Measurements from ENCODE around the gene FCRL1. TPM values are rescaled to one million over a fixed set of nuclear protein-coding genes. Genes with fewer than 3 reads are reported as not detected.

FCRL1 gene
- total RNA-seq, 1 experiment from 2014 or later: not detected

DNA sequence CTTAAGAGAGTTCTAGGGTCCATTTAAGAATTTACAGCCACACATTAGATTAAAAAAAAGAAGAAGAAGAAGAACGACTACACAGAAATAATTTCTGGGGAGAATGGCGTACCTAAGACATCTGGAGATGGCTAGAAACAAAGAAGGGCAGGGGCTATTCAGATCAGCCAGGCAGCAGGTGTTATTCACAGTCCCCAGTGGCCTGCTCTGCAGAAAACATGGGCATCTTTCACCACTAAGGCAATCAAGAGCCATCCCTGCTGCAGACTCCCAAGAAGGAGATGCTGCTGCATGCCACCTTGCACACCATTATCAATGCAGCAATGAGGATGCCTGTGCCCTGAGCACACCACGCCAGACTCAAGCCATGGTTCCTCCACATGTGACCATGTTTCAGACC lies 35.1 kb downstream of the FCRL1 start:
- peak overlapping the region; percentile 60 for H2BK5ac ChIP-seq (ENCODE audit: insufficient read length, low read length)
- H3T11ph ChIP-seq (ENCODE audit: low read length): no peak overlapping the region
- no peaks in the 10 kb centered on the region for H3K9me3 ChIP-seq (ENCODE audit: control insufficient read depth, low read depth, low read length)
- no peak overlapping the region for H2AFZ ChIP-seq (ENCODE audit: low read length)
- Mint-ChIP-seq H3K27ac (no peak overlapping the region), H3K4me3 (no peak overlapping the region), H3K4me1 (peaks cover under 1 to 3% of the 10 kb centered on the region in 2 experiments), H3K36me3 (ENCODE audit: insufficient read depth in 1 of 3, low read depth in 3 of 3) (no peaks in the 10 kb centered on the region; a peak in 1 of 7 replicates), H3K27me3 (ENCODE audit: low read depth) (no peaks in the 10 kb centered on the region), H3K9me3 (no peaks in the 10 kb centered on the region)
- H3K14ac ChIP-seq (ENCODE audit: insufficient read depth, low read length): no peak overlapping the region
- H3K18ac ChIP-seq (ENCODE audit: insufficient read length, low read depth, low read length): no peak overlapping the region
- H3K4me1 ChIP-seq (ENCODE audit: insufficient read depth, low read length): no peaks in the 10 kb centered on the region
- no CpG with 5 or more reads among the region's 3 CpGs for WGBS (ENCODE audit: extremely low coverage, insufficient read length, low lambda C conversion rate)
- no peaks in the 10 kb centered on the region for H4K20me1 ChIP-seq (ENCODE audit: control insufficient read depth, insufficient read depth, insufficient read length)
- H3K27me3 ChIP-seq (ENCODE audit: insufficient read depth, low read length): no peaks in the 10 kb centered on the region
- H3K4me2 ChIP-seq (ENCODE audit: insufficient read depth, insufficient read length, low read length): no peak overlapping the region
- H2BK12ac ChIP-seq (ENCODE audit: insufficient read length, low read depth, low read length): no peak overlapping the region
- no peaks in the 10 kb centered on the region for H3K79me1 ChIP-seq (ENCODE audit: insufficient read depth, low read depth, low read length, poor library complexity, severe bottlenecking)
- no peak for DNase-seq
- H3K23me2 ChIP-seq (ENCODE audit: insufficient read length, low read depth, low read length, poor library complexity, severe bottlenecking): no peaks in the 10 kb centered on the region
- no peak overlapping the region for H4K91ac ChIP-seq (ENCODE audit: insufficient read length, low read depth, low read length)
- no peak overlapping the region for H3K56ac ChIP-seq (ENCODE audit: insufficient read length, low read depth, low read length)
- no peak overlapping the region for H2AK5ac ChIP-seq (ENCODE audit: insufficient read length, low read length)
- H2BK20ac ChIP-seq (ENCODE audit: low read depth, low read length, poor library complexity, severe bottlenecking): no peak overlapping the region
- no peak overlapping the region for H2BK15ac ChIP-seq (ENCODE audit: low read depth, low read length)
- no peak overlapping the region for H3K23ac ChIP-seq (ENCODE audit: insufficient read length, low read depth, low read length)
- H3K9ac ChIP-seq (ENCODE audit: extremely low read depth, insufficient read length, low read length): no peak overlapping the region
- no peak for TF ChIP-seq CTCF (conservative IDR thresholded peaks at IDR 0.05)
- H4K5ac ChIP-seq (ENCODE audit: insufficient read length, low read depth, low read length): peak overlapping the region; percentile 28
- no peak overlapping the region for H3K27ac ChIP-seq (ENCODE audit: insufficient read length, low read depth, low read length)
- H2BK120ac ChIP-seq (ENCODE audit: low read depth, low read length, poor library complexity, severe bottlenecking): no peak overlapping the region
- H3K4ac ChIP-seq (ENCODE audit: low read depth, low read length): no peak overlapping the region
- H4K8ac ChIP-seq (replicated peaks; ENCODE audit: insufficient read length, low read depth, low read length): no peak overlapping the region
- no peaks in the 10 kb centered on the region for H3K79me2 ChIP-seq (ENCODE audit: insufficient read depth, low read length)

All from H9 (cell line).